Lower lobe of right lung (tissue), 2 donors: ENCODE results near the gene JUND. TPM values are rescaled to one million over a fixed set of nuclear protein-coding genes. Genes with fewer than 3 reads are reported as not detected.

ENCODE experiments used
- ATAC-seq, 2 donors: fragments of 200-7000 bp; cut with Tn5 transposase; one replicate each; pipeline ENCODE4 v1.9.1; 2020 to 2022; ENCODE audit warnings: mild to moderate bottlenecking in 2 of 2, moderate library complexity in 2 of 2
- DNase-seq: peaks from one replicate; pipeline ENCODE4 v3.0.0-alpha.2; 2020
- H3K27ac ChIP-seq: fragments of 200-600 bp; one replicate; pipeline ENCODE4 v1.8.0; 2022
- H3K27me3 ChIP-seq: fragments of 200-600 bp; one replicate; pipeline ENCODE4 v1.8.0; 2022; ENCODE audit warnings: low read depth
- H3K36me3 ChIP-seq: fragments of 200-600 bp; one replicate; pipeline ENCODE4 v1.8.0; 2022; ENCODE audit warnings: mild to moderate bottlenecking
- H3K4me1 ChIP-seq: fragments of 200-600 bp; one replicate; pipeline ENCODE4 v1.8.0; 2022
- H3K4me3 ChIP-seq: fragments of 200-600 bp; one replicate; pipeline ENCODE4 v1.8.0; 2022; ENCODE audit warnings: mild to moderate bottlenecking
- H3K9me3 ChIP-seq: fragments of 200-600 bp; one replicate; pipeline ENCODE4 v1.8.0; 2022
- CTCF ChIP-seq: fragments of 200-600 bp; IDR thresholded peaks from one replicate; pipeline ENCODE4 v1.8.0; 2022; ENCODE audit warnings: antibody characterized with exemption, mild to moderate bottlenecking
- intact Hi-C: fragments of 100-400 bp; cut with DNase I; formaldehyde crosslinking; loops from one replicate; pipeline ENCODE4 v1.11.0; 2022
- total RNA-seq: library from RNA; stranded (reverse); fragmentation: NEBNext Ultra II Directional; extraction: Animal tissue kit (Norgen Biotek cat#: 25700); gene quantifications from one replicate; pipeline ENCODE4 v1.2.1, GENCODE V29; 2021
- donor health status: DM: no; HTN: yes; CAD: no; lungs with severe emphysema.

JUND gene
- total RNA-seq, 1 donor from 2014 or later, result 150 TPM

- intact Hi-C loops, result no loop called here
- no peaks in the 10 kb centered on the region for H3K9me3 ChIP-seq
Observed at GRCh38 chr19:18294467-18294864, 13.0 kb upstream of the JUND start.

GRCh38 chr19:18293642-18294466, 12.4 kb upstream of the JUND start:
- H3K27me3 ChIP-seq, result no peaks in the 10 kb centered on the region
- no peaks in the 10 kb centered on the region for H3K9me3 ChIP-seq
- peak overlapping the region; percentile 99 for H3K27ac ChIP-seq
- no peak for ATAC-seq
- H3K4me3 ChIP-seq, result peak overlapping the region; percentile 80
- peaks cover 31% of the 10 kb centered on the region for H3K4me1 ChIP-seq
- DNase-seq, result no peak
- no peak for TF ChIP-seq CTCF
- intact Hi-C loops, result no loop called here
- H3K36me3 ChIP-seq, result no peaks in the 10 kb centered on the region

More at GRCh38 chr19:18294467-18294864, 13.0 kb upstream of the JUND start:
- ATAC-seq, result no peak
- peaks cover 31% of the 10 kb centered on the region for H3K4me1 ChIP-seq
- H3K27ac ChIP-seq, result peak overlapping the region; percentile 36
- no peaks in the 10 kb centered on the region for H3K27me3 ChIP-seq
- TF ChIP-seq CTCF, result no peak
- no peaks in the 10 kb centered on the region for H3K36me3 ChIP-seq
- H3K4me3 ChIP-seq, result no peak overlapping the region
- peak; percentile 72 for DNase-seq

- H3K9me3 ChIP-seq, result no peaks in the 10 kb centered on the region
- H3K27me3 ChIP-seq, result no peaks in the 10 kb centered on the region
- intact Hi-C loops, result no loop called here
- peak; percentile 89 for DNase-seq
- no peak for TF ChIP-seq CTCF
- H3K27ac ChIP-seq, result peak overlapping the region; percentile 99
- H3K4me1 ChIP-seq, result peaks cover 31% of the 10 kb centered on the region
- peak overlapping the region; percentile 80 for H3K4me3 ChIP-seq
- peak; percentile 67 to 69 for ATAC-seq
- H3K36me3 ChIP-seq, result no peaks in the 10 kb centered on the region
Observed at GRCh38 chr19:18292810-18293641, 11.6 kb upstream of the JUND start.

- H3K4me3 ChIP-seq, result peak overlapping the region; percentile 80
- intact Hi-C loops, result no loop called here
- H3K9me3 ChIP-seq, result no peaks in the 10 kb centered on the region
- no peak for ATAC-seq
- no peak for TF ChIP-seq CTCF
- no peak for DNase-seq
- peak overlapping the region; percentile 99 for H3K27ac ChIP-seq
- H3K27me3 ChIP-seq, result no peaks in the 10 kb centered on the region
- H3K36me3 ChIP-seq, result no peaks in the 10 kb centered on the region
- H3K4me1 ChIP-seq, result peaks cover 31% of the 10 kb centered on the region
Observed at GRCh38 chr19:18292462-18292809, 11.0 kb upstream of the JUND start.

- intact Hi-C loops, result no loop called here
- Histone ChIP-seq H3K9me3 (no peaks in the 10 kb centered on the region), H3K36me3 (no peaks in the 10 kb centered on the region), H3K4me1 (peaks cover 31% of the 10 kb centered on the region), H3K27me3 (no peaks in the 10 kb centered on the region), H3K4me3 (peak overlapping the region; percentile 80), H3K27ac (peak overlapping the region; percentile 99)
- DNase-seq (peak; percentile 95), ATAC-seq (peak; percentile 86 to 89)
- TF ChIP-seq CTCF, result no peak
Observed at GRCh38 chr19:18291590-18292461, 10.4 kb upstream of the JUND start.
